Stimulated activated CD8-positive, alpha-beta memory T cell treated with anti-CD3 and anti-CD28 coated beads, Interleukin-7, amount 100 ng/mL, for 24 hours (primary cell): ENCODE measurements around the gene CACNA1E.

Experiments used
- DNase-seq: peaks from one replicate; pipeline ENCODE4 v3.0.0-alpha.2; 2020; ENCODE audit warnings: low read depth

Gene CACNA1E

DNA sequence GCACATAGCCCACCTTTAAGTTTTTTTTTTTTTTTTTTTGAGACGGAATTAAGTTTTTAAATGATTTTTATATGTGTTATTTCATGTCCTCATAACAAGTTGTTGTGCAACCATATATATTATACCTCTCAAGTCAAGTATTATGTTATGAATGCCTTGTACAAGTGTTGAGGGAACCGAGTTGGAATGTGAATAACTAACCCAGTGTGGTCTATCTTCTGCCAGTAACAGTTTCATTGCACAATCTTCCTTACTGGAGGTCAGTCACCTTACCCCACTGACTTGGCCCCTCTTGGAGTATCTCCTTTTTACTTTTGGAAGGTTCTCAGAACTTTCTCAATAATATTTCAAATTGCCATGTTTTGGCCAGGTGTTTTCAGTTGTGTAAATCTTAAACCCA lies 201.9 kb downstream of the CACNA1E start:
- no peak for DNase-seq

DNA sequence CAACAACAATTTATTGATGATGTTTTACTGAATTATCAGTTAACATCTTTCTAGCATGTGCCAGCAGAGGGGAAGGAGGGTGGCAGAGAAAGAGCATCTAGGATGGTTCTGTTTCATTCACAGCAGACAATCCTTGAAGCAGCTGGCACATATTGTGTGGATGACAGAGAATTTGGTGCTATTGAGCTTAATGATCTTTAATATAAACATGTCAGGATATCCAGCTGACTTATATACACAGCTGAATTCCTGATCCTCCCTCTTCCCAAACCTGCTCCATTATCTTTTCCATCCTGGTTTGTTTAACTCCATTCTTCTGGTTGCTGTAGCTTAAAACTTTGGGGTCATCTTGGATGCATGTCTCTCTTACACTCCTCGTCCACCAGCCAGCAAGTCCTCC lies 218.6 kb downstream of the CACNA1E start:
- DNase-seq = no peak

DNA sequence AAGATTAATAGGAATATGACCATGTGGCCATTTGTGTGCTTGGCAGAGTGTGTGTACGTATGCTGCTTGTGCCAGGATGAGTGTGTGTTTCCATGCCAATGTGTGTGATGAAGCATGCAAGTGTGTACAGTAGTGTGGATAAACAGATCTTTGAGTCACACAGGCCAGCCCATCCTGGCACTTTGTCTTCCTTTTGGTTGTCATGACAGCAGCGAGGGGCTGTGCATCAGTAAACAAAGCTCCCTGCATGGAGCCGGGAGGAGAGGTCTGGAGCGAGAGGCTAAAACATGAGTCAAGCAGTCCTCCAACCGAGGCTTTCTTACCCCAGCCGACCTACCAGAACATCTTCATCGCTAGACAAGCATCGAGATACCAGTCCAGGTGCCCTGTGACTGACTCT lies 221.2 kb downstream of the CACNA1E start:
- DNase-seq = no peak

DNA sequence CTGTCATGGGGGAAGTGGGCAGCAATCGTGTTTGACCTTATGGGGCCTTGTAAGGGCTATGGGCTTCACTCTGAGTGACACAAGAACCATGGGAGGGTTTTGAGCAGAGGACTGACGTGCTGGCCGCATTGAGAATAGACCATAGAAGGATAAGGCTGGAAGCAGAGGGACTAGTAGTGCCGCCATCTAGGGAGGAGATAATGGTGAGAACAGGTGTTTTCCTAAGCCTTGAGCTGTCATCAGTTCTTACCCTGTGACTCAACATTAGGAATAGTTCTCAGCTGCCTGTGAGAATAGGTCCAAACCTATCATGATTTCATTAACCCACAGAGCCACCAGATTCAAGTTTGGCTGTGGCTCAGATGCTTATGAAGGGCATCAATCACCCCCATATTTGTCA lies 228.5 kb downstream of the CACNA1E start:
- no peak for DNase-seq

DNA sequence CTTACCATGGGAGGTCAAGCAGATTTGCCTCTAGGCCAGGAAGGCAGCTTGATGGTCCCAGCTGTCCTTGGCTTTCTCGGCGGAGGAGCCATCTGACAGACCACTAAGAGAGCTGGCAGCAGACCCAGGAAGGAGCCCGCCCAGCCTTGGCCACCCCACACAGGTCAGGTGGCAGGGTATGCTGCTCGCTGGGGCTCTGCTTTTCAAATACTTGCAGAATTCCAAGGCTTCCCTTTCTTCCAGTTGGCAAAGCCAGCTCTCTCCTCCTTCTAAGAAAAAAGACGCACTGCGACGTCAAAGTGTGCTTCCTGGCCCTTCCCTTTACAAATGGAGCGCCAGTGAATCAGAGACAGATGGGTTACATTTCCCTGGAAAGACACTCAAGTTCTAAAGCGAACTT lies 229.4 kb downstream of the CACNA1E start:
- no peak for DNase-seq

DNA sequence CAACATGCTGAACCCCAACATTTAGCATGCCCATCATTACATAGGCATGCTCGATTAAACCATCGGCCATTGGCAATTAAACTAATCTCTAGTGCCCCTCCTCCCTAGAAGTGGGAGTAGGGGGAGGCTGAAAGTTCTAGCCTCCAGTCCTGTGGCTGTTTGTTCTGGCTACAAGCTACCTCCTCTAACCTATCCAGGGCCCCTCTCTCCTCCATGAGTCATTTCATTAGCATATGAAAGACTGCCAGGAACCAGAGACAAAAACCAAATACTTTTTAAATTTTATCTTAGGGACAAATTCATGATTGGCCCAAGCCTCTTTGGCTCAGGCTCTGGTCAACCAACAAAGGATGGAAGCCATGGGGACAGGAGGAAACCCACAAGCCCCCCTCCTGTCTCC lies 231.1 kb downstream of the CACNA1E start:
- no peak for DNase-seq

DNA sequence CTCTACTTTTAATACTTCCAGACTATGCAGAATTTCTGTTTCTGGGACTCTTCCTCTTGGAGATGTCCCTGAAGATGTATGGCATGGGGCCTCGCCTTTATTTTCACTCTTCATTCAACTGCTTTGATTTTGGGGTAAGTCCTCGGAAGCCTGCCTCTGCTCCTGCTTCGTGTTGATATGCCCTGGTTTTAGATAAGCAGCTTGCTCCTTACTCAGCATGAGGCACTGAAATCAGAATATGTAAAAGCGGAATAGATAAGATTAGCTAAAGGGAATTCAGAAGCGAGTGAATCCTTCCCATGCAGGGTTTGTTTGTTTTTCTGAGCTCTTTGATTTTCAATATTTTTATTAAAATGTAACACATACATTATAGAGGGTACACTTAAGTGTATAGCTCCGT lies 234.7 kb downstream of the CACNA1E start:
- DNase-seq = no peak

DNA sequence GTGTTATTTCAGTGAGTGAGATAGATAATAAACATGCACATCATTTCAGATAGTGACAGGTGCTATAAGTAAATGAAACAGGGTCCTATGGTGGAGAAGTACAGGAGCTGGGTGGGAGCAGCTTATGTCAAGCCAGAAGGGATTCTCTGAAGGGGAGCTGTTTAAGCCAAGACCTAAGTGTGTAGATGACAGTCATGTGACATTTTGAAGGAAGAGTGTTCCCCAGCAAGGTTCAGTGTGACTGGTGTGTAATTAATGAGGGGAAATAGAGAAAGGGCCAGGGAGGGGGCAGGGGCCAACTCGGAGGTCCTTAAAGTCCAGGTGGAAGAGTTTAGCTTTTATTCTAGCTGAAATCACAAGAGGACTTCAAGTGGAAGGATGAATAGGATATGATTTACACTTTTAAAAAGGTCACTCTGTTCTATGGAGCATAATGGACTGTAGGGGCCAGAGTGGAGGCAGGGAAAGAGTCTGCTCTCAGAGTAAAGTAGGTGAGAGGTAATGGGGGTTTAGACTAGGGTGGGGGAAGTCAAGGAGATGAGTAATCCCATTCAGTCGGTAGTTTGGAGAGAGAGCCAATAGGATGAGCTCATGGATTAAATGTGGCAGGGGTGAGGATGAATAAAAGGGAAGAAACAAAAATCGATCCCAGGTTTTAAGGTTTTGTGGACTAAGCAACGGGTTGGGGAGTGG lies 243.1 kb downstream of the CACNA1E start:
- DNase-seq = no peak

DNA sequence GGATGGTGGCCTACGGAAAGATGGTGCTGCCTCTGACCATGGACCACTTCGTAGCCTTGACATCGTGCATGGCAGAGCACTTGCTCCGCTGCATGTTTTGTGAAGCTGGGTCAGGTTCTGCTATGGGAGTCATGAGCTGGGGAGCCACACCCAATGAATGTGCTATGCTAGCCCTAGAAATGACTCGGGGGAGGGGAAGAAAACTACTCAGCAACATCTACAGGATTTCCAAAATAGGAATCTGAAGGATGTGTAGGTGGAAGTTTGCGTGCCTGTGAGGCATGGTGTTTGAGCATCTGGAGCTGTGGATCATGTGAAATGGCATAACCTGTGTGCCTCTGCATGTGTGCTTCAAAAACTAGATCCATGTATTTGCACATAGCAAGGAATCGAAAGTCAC lies 247.3 kb downstream of the CACNA1E start:
- DNase-seq = no peak

DNA sequence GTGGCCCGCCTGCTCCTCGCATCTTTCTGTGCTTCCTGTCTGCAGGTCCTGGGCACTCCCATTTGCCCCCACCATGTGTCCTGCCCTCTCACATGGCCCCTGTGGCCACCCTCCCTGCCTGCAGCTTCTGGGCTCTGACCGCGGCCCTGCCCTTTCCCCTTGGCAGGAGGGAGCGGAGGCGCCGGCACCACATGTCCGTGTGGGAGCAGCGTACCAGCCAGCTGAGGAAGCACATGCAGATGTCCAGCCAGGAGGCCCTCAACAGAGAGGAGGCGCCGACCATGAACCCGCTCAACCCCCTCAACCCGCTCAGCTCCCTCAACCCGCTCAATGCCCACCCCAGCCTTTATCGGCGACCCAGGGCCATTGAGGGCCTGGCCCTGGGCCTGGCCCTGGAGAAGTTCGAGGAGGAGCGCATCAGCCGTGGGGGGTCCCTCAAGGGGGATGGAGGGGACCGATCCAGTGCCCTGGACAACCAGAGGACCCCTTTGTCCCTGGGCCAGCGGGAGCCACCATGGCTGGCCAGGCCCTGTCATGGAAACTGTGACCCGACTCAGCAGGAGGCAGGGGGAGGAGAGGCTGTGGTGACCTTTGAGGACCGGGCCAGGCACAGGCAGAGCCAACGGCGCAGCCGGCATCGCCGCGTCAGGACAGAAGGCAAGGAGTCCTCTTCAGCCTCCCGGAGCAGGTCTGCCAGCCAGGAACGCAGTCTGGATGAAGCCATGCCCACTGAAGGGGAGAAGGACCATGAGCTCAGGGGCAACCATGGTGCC lies 249.1 kb downstream of the CACNA1E start:
- no peak for DNase-seq

DNA sequence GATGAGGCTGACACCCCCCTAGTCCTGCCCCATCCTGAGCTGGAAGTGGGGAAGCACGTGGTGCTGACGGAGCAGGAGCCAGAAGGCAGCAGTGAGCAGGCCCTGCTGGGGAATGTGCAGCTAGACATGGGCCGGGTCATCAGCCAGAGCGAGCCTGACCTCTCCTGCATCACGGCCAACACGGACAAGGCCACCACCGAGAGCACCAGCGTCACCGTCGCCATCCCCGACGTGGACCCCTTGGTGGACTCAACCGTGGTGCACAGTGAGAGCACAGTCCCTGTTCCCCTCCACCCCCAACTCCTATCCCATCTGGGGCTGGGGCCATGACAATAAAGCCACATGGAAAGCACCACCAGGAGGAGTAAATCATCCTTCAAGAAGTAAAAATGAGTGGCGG lies 250.2 kb downstream of the CACNA1E start:
- DNase-seq = no peak

DNA sequence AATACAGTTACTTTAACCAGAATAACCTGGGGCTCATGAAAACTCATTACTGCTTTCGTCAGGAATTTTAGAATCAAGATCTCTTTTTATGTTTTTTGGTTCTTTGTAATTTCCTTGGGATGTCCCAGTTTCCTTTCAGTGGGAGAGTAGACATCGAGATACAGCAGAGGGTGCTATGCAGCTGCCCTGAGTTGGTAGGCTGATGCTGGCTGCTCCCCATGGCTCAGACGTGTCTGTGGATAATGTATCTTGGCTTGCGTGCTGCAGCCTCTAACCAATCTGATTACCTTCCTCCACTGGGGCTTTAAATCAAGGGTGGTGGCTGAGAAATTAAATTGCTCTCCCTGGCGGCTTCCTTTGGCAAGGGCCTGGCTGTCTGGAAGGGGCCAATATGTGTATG lies 253.7 kb downstream of the CACNA1E start:
- no peak for DNase-seq

DNA sequence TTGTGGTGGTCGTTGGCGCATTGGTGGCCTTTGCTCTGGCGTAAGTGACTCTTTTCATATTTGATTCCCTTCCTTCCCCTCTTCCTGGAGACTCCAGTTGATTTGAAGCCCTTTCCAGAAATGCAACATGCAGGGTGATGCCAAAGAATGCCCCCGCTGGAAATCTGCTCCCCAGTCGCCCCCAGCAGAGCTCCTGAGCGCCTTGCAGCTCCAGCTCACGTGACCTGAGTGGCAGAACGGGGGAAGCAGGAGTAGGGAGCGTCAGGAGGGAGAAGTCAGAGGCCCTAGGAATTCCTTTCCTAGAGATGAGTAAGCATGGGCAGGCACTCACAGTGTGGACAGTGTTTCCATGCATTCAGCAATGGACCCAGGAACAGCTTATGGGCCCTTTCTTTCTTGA lies 255.9 kb downstream of the CACNA1E start:
- no peak for DNase-seq

DNA sequence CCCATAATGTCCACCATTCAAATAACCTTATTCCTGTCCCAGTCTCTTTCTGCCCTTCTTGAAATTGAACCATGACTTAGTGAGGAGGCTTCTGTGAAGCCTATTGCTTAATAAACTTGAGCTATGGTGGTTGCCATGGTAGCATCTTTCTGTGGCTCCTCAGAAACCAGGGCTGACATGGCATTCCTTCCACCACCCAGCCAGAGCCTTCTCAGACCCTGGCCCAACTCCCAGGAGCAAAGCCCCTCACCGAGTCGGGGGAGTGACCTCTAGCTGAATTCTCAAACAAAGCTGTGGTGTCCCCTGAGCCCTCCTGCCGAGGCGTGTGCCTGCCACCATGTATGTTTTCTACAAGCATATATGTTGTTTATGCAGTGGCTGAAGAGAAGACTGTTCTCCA lies 259.1 kb downstream of the CACNA1E start:
- DNase-seq = no peak

DNA sequence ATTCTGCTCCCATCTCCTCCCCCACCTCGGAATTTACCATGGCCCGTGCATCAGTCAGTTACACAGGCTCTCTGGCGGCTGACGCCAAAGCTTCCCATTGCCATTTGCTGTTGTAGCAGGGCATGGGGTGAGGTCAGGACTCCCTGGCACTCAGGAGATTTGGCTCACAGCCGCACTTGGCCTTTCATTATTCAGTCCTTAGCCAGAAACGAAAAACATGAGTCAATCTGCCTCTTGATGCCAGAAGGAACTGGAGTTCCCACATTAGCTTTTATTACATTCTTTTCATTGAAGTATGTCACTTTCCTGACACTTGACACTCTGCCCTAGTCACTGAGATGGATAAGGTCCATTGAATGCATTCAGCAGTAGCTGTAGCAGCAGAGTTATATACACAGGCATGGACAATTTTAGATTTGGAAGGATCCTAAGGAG lies 260.6 kb downstream of the CACNA1E start:
- no peak for DNase-seq

DNA sequence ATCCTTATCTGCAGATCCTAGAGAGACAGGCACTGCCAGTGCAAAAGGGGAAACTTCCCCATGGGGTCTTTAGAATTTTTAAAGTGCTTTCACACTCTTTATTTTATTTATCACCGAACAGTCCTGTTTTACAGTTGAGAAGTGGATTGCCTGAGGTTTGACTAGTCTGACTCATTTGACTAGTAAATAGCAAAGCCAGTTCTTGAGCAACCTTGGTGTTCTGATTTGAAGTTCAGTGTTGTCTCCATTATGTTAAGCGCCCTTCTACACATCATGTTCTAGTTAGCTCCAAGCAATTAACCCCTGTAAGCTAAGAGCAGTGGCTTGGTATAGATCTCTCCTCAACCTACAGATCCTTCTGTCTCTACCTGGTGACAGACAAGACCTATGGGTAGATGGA lies 262.9 kb downstream of the CACNA1E start:
- no peak for DNase-seq

DNA sequence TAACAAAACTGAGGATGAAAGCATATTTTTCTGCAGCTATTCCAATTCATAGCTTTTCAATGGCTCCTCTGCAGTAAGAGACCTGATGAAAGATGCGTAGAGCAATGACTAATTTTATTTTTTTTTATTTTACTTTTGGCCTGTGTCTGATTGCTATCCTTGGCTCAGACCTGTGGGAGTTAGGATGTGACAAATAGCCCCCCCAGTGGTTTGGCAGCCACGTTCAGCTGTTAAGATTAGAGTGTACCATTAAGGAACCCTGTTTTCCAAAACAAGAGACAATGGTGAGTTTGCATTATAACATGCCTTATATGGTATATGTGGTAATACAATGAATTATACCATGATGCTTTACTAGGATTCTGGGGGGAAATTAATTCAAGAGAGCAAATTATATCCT lies 264.7 kb downstream of the CACNA1E start:
- no peak for DNase-seq

DNA sequence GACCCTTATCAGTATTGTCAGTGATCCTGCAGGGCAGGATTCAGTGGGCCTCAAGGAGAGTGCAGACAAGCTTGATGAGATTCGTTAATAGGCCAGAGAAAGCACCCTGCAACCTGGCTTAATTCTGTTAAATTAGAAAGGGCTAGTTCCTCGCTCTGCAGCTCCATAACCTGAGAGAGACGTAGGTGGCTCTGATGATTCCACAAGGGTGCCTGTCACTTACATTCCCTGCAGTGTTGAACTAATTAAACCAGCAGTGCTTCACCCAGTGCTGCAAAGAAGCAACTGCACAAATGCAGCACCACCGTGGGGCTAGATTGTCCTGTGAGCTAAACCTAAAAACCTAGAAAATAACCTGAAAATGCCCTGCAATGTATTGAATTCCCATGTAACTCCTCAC lies 270.8 kb downstream of the CACNA1E start:
- no peak for DNase-seq

DNA sequence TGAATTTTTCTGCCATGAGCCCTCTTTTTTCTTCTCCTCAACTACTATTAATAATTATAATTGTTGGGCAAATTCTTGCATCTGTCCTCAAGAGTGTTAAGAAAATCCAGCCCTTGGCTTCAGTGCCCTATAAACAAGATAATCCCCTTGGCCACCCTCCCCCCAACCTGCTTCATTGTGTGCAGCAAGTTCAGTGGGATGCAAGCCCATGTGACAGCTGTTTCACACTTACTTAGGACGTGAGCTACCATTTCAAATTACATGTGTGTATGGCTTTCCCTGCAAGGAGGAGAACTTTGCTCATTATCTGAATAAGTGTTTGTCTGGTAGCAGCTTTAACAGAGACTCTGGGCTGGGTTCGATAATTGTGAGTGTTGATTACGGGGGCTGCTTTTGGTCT lies 276.2 kb downstream of the CACNA1E start:
- no peak for DNase-seq

DNA sequence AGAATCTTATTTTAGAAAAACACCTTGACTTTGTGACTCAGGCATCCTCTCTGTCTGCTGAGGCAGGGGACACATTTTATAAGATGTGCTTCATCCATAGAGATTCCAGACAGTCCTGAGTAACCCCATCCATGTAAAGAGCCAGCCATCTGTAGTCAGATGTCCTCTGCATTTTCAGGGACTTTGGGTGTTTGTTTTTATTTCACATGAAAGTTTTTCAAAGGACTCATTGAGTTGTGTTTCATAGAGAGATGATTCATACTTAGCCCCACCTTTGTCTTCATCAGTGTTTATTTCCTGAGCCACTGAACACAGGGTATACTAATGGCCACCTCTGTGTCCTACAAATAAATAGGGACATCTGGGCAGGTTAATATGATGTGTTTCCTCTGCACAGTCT lies 280.4 kb downstream of the CACNA1E start:
- no peak for DNase-seq

DNA sequence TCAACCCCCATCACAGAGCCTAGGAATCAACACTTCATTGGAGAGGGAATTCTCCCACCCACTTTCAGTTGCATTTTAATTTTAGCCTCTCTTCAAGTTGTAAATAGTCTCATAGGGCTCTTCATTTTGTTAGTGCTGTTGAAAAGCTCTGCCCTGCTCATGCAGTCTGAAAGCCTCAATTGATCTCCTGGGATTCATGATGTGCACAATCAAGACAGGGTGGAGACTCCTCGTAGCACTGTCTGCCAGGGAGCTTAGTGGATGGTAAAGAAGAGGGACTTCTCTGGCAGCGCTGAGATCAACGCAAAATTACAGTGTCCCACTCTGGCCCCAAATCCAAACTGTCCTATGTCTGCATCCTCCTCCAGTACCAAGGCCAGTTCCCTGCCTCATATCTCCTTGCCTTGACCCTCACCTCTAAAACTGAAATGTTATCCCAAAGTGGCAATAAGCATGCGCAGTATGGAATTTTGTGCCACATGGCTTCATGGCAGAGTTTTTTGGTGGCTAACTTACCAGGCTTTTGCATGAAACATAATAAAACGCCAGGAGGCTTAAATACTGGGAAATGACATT lies 282.2 kb downstream of the CACNA1E start:
- DNase-seq = no peak

DNA sequence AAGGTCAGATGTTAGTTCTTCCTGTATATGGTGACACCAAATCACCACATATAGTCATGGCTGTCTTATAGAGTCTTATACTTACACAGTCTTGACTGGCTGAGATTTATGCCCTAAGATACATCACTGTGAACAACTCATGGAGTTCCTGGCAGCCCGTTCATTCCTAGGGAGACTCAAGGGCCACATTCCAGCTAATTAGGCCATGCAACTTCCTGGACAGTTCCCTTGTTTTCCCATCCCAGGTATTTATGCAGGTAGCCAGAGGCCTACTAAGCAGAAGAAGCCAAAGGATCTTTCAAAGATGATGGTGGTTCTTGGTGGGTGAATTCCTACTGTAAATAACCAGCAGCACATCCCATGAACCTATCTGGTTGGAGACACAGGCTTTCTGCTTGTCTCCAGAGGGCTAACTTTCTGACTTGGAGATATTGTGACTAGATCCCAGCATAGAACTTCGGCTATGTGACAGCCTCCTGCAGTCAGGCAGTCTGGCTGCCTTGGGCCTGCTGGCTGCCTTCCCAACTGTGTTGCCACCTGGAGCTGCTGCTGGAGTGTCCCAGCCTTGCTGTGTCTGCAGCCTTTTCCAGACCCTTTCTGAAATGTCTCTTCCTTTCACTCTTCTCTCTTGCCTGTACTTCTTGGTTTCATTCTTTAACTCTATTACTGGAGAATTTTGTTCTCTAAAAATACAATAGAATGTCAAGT lies 283.8 kb downstream of the CACNA1E start:
- no peak for DNase-seq
